GM23248 (cell line): ENCODE measurements around the gene MYT1. TPM values are rescaled to one million over a fixed set of nuclear protein-coding genes. Genes with fewer than 3 reads are reported as not detected.

Experiments used
- DNase-seq: peaks from one replicate; pipeline ENCODE4 v3.0.0-alpha.2; 2015
- H2AFZ ChIP-seq: fragments of 200-600 bp; sonication (generic); 2 replicates; pipeline ENCODE4 v1.6.1; 2016; ENCODE audit warnings: antibody characterized with exemption
- H3F3A ChIP-seq: fragments of 200-600 bp; sonication (generic); 2 replicates; pipeline ENCODE4 v1.6.1; 2016; ENCODE audit warnings: mild to moderate bottlenecking, antibody characterized with exemption, mixed run types; ENCODE audit not compliant: insufficient read depth
- H3K27ac ChIP-seq: fragments of 200-600 bp; sonication (generic); 2 replicates; pipeline ENCODE4 v1.5.1; 2016; ENCODE audit warnings: mild to moderate bottlenecking
- H3K27me3 ChIP-seq: fragments of 200-600 bp; sonication (generic); replicated peaks from 2 replicates; pipeline ENCODE4 v1.6.1; 2016; ENCODE audit warnings: mild to moderate bottlenecking; ENCODE audit not compliant: insufficient read depth
- H3K36me3 ChIP-seq: fragments of 200-600 bp; sonication (generic); 2 replicates; pipeline ENCODE4 v1.6.1; 2016; ENCODE audit warnings: low read depth, mild to moderate bottlenecking
- H3K4me1 ChIP-seq: fragments of 200-600 bp; sonication (generic); 2 replicates; pipeline ENCODE4 v1.6.1; 2016; ENCODE audit warnings: mild to moderate bottlenecking; ENCODE audit not compliant: insufficient read depth
- H3K4me2 ChIP-seq: fragments of 200-600 bp; sonication (generic); one replicate; pipeline ENCODE4 v1.6.1; 2016; ENCODE audit warnings: mild to moderate bottlenecking; ENCODE audit not compliant: unreplicated experiment
- H3K4me3 ChIP-seq: fragments of 200-600 bp; sonication (generic); 2 replicates; pipeline ENCODE4 v1.5.1; 2016; ENCODE audit warnings: mild to moderate bottlenecking
- H3K79me2 ChIP-seq: fragments of 200-600 bp; sonication (generic); 2 replicates; pipeline ENCODE4 v1.6.1; 2016; ENCODE audit warnings: mild to moderate bottlenecking; ENCODE audit not compliant: insufficient read depth
- H3K9ac ChIP-seq: fragments of 200-600 bp; sonication (generic); 2 replicates; pipeline ENCODE4 v1.6.1; 2016; ENCODE audit warnings: mild to moderate bottlenecking
- H3K9me2 ChIP-seq: fragments of 200-600 bp; sonication (generic); 2 replicates; pipeline ENCODE4 v1.6.1; 2016; ENCODE audit warnings: mixed run types, mild to moderate bottlenecking, moderate library complexity; ENCODE audit not compliant: insufficient read depth
- H3K9me3 ChIP-seq: fragments of 200-600 bp; sonication (generic); one replicate; pipeline ENCODE4 v1.6.1; 2017; ENCODE audit warnings: low read depth
- H4K20me1 ChIP-seq: fragments of 200-600 bp; sonication (generic); 2 replicates; pipeline ENCODE4 v1.6.0; 2016; ENCODE audit not compliant: insufficient read depth
- EZH2 ChIP-seq: fragments of 200-600 bp; sonication (generic); IDR thresholded peaks from 2 replicates; pipeline ENCODE4 v1.6.1; 2018; ENCODE audit warnings: antibody characterized with exemption, mild to moderate bottlenecking; ENCODE audit not compliant: insufficient read depth, poor library complexity, severe bottlenecking
- EZH2phosphoT487 ChIP-seq: fragments of 200-600 bp; sonication (generic); IDR thresholded peaks from 2 replicates; pipeline ENCODE4 v1.6.1; 2018; ENCODE audit warnings: antibody characterized with exemption, moderate library complexity, mild to moderate bottlenecking, low read depth; ENCODE audit not compliant: insufficient read depth
- WGBS, 2 experiments: methylation state at CpG; one replicate each; pipeline ENCODE4 v1.1.6; 2015 to 2017; ENCODE audit warnings: low lambda C conversion rate in 2 of 2, low coverage in 1 of 2; ENCODE audit errors: missing lambda C conversion rate in 2 of 2; 5-methylcytosine and 5-hydroxymethylcytosine counted together
- in situ Hi-C: fragments of 300-500 bp; cut with MboI; formaldehyde crosslinking; loops from 2 replicates; pipeline ENCODE4 v1.15.0; 2020
- polyA plus RNA-seq: library from polyadenylated mRNA; unstranded; fragments of >200 nt; fragmentation: Nextera tagmentation; extraction: Ambion mirVana; gene quantifications from 2 replicates; pipeline ENCODE4 v1.2.1, GENCODE V29; 2016
- total RNA-seq: library from RNA; depleted of rRNA; stranded (reverse); fragments of >200 nt; shearing (Covaris generic); gene quantifications from 2 replicates; pipeline ENCODE4 v1.2.3, GENCODE V29; 2014

Gene MYT1
- total and polyA plus RNA-seq, 2 experiments from 2014 or later: not detected

DNA sequence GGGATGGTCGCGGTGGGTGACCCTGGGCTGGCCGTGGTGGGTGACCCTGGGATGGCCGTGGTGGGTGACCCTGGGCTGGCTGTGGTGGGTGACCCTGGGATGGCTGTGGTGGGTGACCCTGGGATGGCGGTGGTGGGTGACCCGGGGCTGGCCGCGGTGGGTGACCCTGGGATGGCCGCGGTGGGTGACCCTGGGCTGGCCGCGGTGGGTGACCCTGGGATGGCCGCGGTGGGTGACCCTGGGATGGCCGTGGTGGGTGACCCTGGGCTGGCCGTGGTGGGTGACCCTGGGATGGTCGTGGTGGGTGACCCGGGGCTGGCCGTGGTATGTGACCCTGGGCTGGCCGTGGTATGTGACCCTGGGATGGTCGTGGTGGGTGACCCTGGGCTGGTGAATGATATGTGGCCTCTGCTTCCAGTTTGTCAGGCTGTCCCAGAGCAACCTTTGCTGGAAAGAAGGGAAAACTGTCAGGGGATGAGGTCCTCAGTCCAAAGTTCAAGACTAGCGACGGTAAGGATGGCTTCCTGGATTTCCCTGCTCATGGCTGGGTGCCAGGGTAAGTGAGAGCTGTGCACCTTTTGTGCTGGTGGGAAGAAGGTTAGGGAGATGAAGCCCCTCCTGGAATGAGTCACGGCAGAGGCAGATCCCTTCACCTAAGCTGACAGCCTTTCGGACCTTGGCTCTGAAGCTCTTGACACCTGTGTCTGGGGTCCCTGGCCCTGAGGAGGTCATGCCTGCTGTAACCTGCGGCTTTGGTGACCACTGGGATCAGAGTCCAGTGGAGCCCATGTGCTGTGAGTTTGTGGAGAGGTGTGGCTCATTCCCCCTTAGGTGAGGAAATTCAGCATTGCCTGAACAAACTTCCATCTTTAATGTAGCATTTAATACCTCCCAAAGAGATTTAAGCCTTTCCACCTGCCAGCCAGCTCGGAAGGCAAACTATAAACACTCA, 72.2 kb downstream of the MYT1 start:
- no peaks in the 10 kb centered on the region for H3K4me1 ChIP-seq
- no peak overlapping the region for H3K4me2 ChIP-seq
- no peaks in the 10 kb centered on the region for H3F3A ChIP-seq
- no peak for DNase-seq
- H3K9ac ChIP-seq: no peak overlapping the region
- in situ Hi-C loops: no loop called here
- no peak overlapping the region for H3K27ac ChIP-seq
- no peak for TF ChIP-seq EZH2
- no peaks in the 10 kb centered on the region for H3K36me3 ChIP-seq
- no peaks in the 10 kb centered on the region for H3K27me3 ChIP-seq
- H2AFZ ChIP-seq: no peak overlapping the region
- H3K79me2 ChIP-seq: no peaks in the 10 kb centered on the region
- no peaks in the 10 kb centered on the region for H4K20me1 ChIP-seq
- no peaks in the 10 kb centered on the region for H3K9me2 ChIP-seq
- H3K4me3 ChIP-seq: no peak overlapping the region
- no peaks in the 10 kb centered on the region for H3K9me3 ChIP-seq
- WGBS, 2 experiments: 70 to 86% methylated on average over 8 to 24 of the region's 27 CpGs

DNA sequence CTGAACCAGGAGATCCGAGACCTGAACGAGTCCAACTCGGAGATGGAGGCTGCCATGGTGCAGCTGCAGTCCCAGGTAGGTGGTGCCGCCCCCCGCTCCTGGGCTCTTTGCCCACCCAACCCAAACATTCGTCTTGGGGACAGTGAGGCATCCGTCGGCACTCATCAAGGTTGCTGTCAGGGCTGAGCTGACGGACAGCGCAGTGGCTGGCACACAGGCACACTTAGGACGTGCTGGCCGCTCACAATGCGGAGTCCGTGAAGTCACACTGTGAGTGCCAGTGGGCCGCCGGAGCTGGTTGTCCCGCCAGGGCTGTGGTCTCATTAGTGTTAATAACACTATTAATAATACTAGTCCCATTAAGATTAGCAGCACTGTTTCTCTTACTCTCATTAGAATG, 73.1 kb downstream of the MYT1 start:
- Histone ChIP-seq H3K27me3 (no peaks in the 10 kb centered on the region), H3K9me3 (no peaks in the 10 kb centered on the region), H4K20me1 (no peaks in the 10 kb centered on the region), H3K27ac (no peak overlapping the region), H3K36me3 (no peaks in the 10 kb centered on the region), H3K4me2 (no peak overlapping the region), H3K4me1 (no peaks in the 10 kb centered on the region), H3K4me3 (no peak overlapping the region), H3K79me2 (no peaks in the 10 kb centered on the region), H3F3A (no peaks in the 10 kb centered on the region), H3K9me2 (no peaks in the 10 kb centered on the region), H2AFZ (no peak overlapping the region), H3K9ac (no peak overlapping the region)
- no peak for DNase-seq
- TF ChIP-seq EZH2 (no peak), EZH2phosphoT487 (no peak)
- 64 to 67% methylated on average over 17 of the region's 17 CpGs for WGBS, 2 experiments
- in situ Hi-C loops: no loop called here

DNA sequence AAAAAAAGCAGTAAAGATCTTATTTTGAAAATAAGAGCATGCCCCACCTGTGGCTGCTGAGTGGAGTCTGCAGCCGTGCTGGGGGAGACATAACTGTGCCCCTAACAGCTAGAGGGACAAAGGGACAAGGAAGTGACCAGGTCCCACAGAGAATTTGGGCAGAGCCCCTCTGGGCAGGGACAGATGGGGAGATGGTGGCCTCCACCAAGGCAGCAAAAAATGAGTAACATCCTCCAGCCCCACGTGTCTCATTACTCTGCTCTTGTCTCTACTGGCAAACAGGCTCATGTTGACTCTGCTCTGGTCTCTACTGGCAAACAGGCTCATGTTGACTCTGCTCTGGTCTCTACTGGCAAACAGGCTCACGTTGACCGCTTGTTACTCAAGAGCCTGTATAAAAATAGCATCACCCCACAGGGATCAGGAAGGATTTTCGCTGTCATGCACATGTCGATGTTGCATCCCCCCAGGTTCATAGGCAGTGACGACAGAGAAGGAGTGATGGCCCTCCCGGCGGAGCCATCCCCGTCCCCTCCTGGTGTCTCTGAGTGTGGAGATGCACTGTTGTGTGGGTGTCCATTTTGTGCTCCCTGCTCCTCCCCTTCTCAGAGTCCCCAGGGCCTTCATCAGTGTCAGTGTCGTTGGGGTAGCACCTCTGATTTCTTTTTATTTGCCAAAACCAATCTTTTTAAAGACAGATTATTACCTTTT, 74.0 kb downstream of the MYT1 start:
- Histone ChIP-seq H3K9me2 (no peaks in the 10 kb centered on the region), H3K4me1 (no peaks in the 10 kb centered on the region), H3K36me3 (no peaks in the 10 kb centered on the region), H2AFZ (no peak overlapping the region), H3K27ac (no peak overlapping the region), H3K4me2 (no peak overlapping the region), H3K79me2 (no peaks in the 10 kb centered on the region), H3K9ac (no peak overlapping the region), H3K4me3 (no peak overlapping the region), H3F3A (no peaks in the 10 kb centered on the region), H4K20me1 (no peaks in the 10 kb centered on the region), H3K27me3 (no peaks in the 10 kb centered on the region; the same call in 1 of the 2 replicates), H3K9me3 (no peaks in the 10 kb centered on the region)
- no peak for DNase-seq
- in situ Hi-C loops: no loop called here
- WGBS, 2 experiments: 59 to 63% methylated on average over 11 of the region's 11 CpGs
- TF ChIP-seq EZH2 (no peak), EZH2phosphoT487 (no peak)

DNA sequence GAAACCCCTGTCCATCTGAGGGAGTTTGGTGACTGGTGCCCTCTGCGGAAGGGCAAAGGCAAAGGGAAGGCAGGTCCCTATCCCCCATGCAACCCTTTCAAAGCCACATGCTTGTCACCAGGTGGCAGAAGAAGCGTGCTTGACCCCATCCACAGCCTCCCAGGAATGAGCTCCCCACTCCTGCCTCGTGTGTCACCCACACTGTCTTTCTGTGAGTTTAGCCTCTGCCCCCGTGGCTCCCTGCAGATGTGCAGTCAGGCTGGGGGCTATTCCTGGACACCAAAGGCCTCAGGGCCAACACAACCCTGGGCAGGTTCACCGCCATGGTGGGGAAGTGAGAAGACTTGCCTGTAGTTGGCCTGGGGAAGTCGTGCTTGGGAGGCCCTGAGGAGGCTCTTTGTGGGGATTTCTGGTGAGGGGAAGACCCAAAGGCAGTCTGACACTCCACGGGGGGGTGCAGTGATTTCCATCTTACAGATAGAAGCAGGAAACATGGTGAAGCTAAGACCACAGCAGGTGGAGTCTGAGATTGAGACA, 74.7 kb downstream of the MYT1 start:
- Histone ChIP-seq H3K9me2 (no peaks in the 10 kb centered on the region), H4K20me1 (no peaks in the 10 kb centered on the region), H3K4me3 (no peak overlapping the region), H3K27me3 (peaks cover 5% of the 10 kb centered on the region), H3K9ac (no peak overlapping the region), H3K27ac (no peak overlapping the region), H3K9me3 (no peaks in the 10 kb centered on the region), H3K4me2 (no peak overlapping the region), H3K79me2 (no peaks in the 10 kb centered on the region), H3K4me1 (no peaks in the 10 kb centered on the region), H3F3A (no peaks in the 10 kb centered on the region), H3K36me3 (no peaks in the 10 kb centered on the region), H2AFZ (no peak overlapping the region)
- in situ Hi-C loops: no loop called here
- no peak for DNase-seq
- 43 to 52% methylated on average over 7 of the region's 7 CpGs for WGBS, 2 experiments
- no peak for TF ChIP-seq EZH2phosphoT487
- no peak for TF ChIP-seq EZH2
